ENCODE results near the gene NEK8.

NEK8 gene

GRCh38 chr17:28745786-28746411 is 17.3 kb downstream of the NEK8 start:
- peak overlapping the region; percentile 76 to 83 for H3K4me3 ChIP-seq (ENCODE audit: low read length in 2 of 2)
- H3K36me3 ChIP-seq (ENCODE audit: control insufficient read depth in 2 of 2, insufficient read depth in 2 of 2, low read length in 2 of 2), result peaks cover 25 to 33% of the 10 kb centered on the region in 2 donors
- H3K9ac ChIP-seq (ENCODE audit: low read depth in 1 of 2, low read length in 2 of 2), result peak overlapping the region; percentile 83 to 94
- no peaks in the 10 kb centered on the region for H3K9me3 ChIP-seq (ENCODE audit: control insufficient read depth in 2 of 2, low read length in 2 of 2)
- H3K4me1 ChIP-seq (ENCODE audit: control insufficient read depth in 2 of 2, insufficient read depth in 2 of 2, low read length in 2 of 2), result peaks cover 57 to 70% of the 10 kb centered on the region in 2 donors
- no peaks in the 10 kb centered on the region for H3K27me3 ChIP-seq (ENCODE audit: control insufficient read depth in 2 of 2, insufficient read depth in 2 of 2, low read length in 2 of 2)
- peak overlapping the region; percentile 97 to 98 for H3K27ac ChIP-seq (ENCODE audit: low read depth in 2 of 2, low read length in 2 of 2)

GRCh38 chr17:28746611-28747050 is 18.0 kb downstream of the NEK8 start:
- H3K27me3 ChIP-seq (ENCODE audit: control insufficient read depth in 2 of 2, insufficient read depth in 2 of 2, low read length in 2 of 2), result no peaks in the 10 kb centered on the region
- H3K9me3 ChIP-seq (ENCODE audit: control insufficient read depth in 2 of 2, low read length in 2 of 2), result no peaks in the 10 kb centered on the region
- H3K9ac ChIP-seq (ENCODE audit: low read depth in 1 of 2, low read length in 2 of 2), result peak overlapping the region; percentile 70 to 83
- peaks cover 51 to 65% of the 10 kb centered on the region in 2 donors for H3K4me1 ChIP-seq (ENCODE audit: control insufficient read depth in 2 of 2, insufficient read depth in 2 of 2, low read length in 2 of 2)
- peak overlapping the region; percentile 76 to 83 for H3K4me3 ChIP-seq (ENCODE audit: low read length in 2 of 2)
- H3K36me3 ChIP-seq (ENCODE audit: control insufficient read depth in 2 of 2, insufficient read depth in 2 of 2, low read length in 2 of 2), result peaks cover 27 to 34% of the 10 kb centered on the region in 2 donors
- peak overlapping the region; percentile 97 to 98 for H3K27ac ChIP-seq (ENCODE audit: low read depth in 2 of 2, low read length in 2 of 2)

- Histone ChIP-seq H3K27me3 (ENCODE audit: control insufficient read depth in 2 of 2, insufficient read depth in 2 of 2, low read length in 2 of 2) (no peaks in the 10 kb centered on the region), H3K27ac (ENCODE audit: low read depth in 2 of 2, low read length in 2 of 2) (peak overlapping the region; percentile 97 to 98), H3K36me3 (ENCODE audit: control insufficient read depth in 2 of 2, insufficient read depth in 2 of 2, low read length in 2 of 2) (peaks cover 27 to 35% of the 10 kb centered on the region in 2 donors), H3K9ac (ENCODE audit: low read depth in 1 of 2, low read length in 2 of 2) (peak overlapping the region; percentile 34 to 83), H3K4me3 (ENCODE audit: low read length in 2 of 2) (peak overlapping the region; percentile 76 to 83), H3K9me3 (ENCODE audit: control insufficient read depth in 2 of 2, low read length in 2 of 2) (no peaks in the 10 kb centered on the region), H3K4me1 (ENCODE audit: control insufficient read depth in 2 of 2, insufficient read depth in 2 of 2, low read length in 2 of 2) (peaks cover 47 to 59% of the 10 kb centered on the region in 2 donors)
Measured at GRCh38 chr17:28747051-28747691, 18.6 kb downstream of the NEK8 start.

- Histone ChIP-seq H3K9me3 (ENCODE audit: control insufficient read depth in 2 of 2, low read length in 2 of 2) (no peaks in the 10 kb centered on the region), H3K9ac (ENCODE audit: low read depth in 1 of 2, low read length in 2 of 2) (peak overlapping the region; percentile 24 to 83), H3K27ac (ENCODE audit: low read depth in 2 of 2, low read length in 2 of 2) (peak overlapping the region; percentile 97 to 98), H3K27me3 (ENCODE audit: control insufficient read depth in 2 of 2, insufficient read depth in 2 of 2, low read length in 2 of 2) (no peaks in the 10 kb centered on the region), H3K4me3 (ENCODE audit: low read length in 2 of 2) (peak overlapping the region; percentile 76 to 83), H3K36me3 (ENCODE audit: control insufficient read depth in 2 of 2, insufficient read depth in 2 of 2, low read length in 2 of 2) (peaks cover 27 to 40% of the 10 kb centered on the region in 2 donors), H3K4me1 (ENCODE audit: control insufficient read depth in 2 of 2, insufficient read depth in 2 of 2, low read length in 2 of 2) (peaks cover 39 to 52% of the 10 kb centered on the region in 2 donors)
Measured at GRCh38 chr17:28747801-28748750, 19.5 kb downstream of the NEK8 start.

GRCh38 chr17:28748852-28749515 is 20.4 kb downstream of the NEK8 start:
- H3K4me3 ChIP-seq (ENCODE audit: low read length in 2 of 2), result no peak overlapping the region
- peaks cover 34 to 48% of the 10 kb centered on the region in 2 donors for H3K4me1 ChIP-seq (ENCODE audit: control insufficient read depth in 2 of 2, insufficient read depth in 2 of 2, low read length in 2 of 2)
- H3K27me3 ChIP-seq (ENCODE audit: control insufficient read depth in 2 of 2, insufficient read depth in 2 of 2, low read length in 2 of 2), result no peaks in the 10 kb centered on the region
- peak overlapping the region in 1 of 2 donors; percentile 26 for H3K9ac ChIP-seq (ENCODE audit: low read depth in 1 of 2, low read length in 2 of 2)
- no peaks in the 10 kb centered on the region for H3K9me3 ChIP-seq (ENCODE audit: control insufficient read depth in 2 of 2, low read length in 2 of 2)
- H3K36me3 ChIP-seq (ENCODE audit: control insufficient read depth in 2 of 2, insufficient read depth in 2 of 2, low read length in 2 of 2), result peaks cover 27 to 40% of the 10 kb centered on the region in 2 donors
- H3K27ac ChIP-seq (ENCODE audit: low read depth in 2 of 2, low read length in 2 of 2), result peak overlapping the region in 1 of 2 donors; percentile 56

GRCh38 chr17:28749516-28750177 is 21.1 kb downstream of the NEK8 start:
- Histone ChIP-seq H3K36me3 (ENCODE audit: control insufficient read depth in 2 of 2, insufficient read depth in 2 of 2, low read length in 2 of 2) (peaks cover 27 to 40% of the 10 kb centered on the region in 2 donors), H3K9me3 (ENCODE audit: control insufficient read depth in 2 of 2, low read length in 2 of 2) (no peaks in the 10 kb centered on the region), H3K27ac (ENCODE audit: low read depth in 2 of 2, low read length in 2 of 2) (peak overlapping the region; percentile 54 to 56), H3K4me1 (ENCODE audit: control insufficient read depth in 2 of 2, insufficient read depth in 2 of 2, low read length in 2 of 2) (peaks cover 34 to 48% of the 10 kb centered on the region in 2 donors), H3K27me3 (ENCODE audit: control insufficient read depth in 2 of 2, insufficient read depth in 2 of 2, low read length in 2 of 2) (no peaks in the 10 kb centered on the region), H3K9ac (ENCODE audit: low read depth in 1 of 2, low read length in 2 of 2) (peak overlapping the region; percentile 26 to 52), H3K4me3 (ENCODE audit: low read length in 2 of 2) (no peak overlapping the region)

- Histone ChIP-seq H3K27ac (ENCODE audit: low read depth in 2 of 2, low read length in 2 of 2) (peak overlapping the region; percentile 54 to 56), H3K9ac (ENCODE audit: low read depth in 1 of 2, low read length in 2 of 2) (peak overlapping the region; percentile 15 to 52), H3K36me3 (ENCODE audit: control insufficient read depth in 2 of 2, insufficient read depth in 2 of 2, low read length in 2 of 2) (peaks cover 27 to 40% of the 10 kb centered on the region in 2 donors), H3K4me3 (ENCODE audit: low read length in 2 of 2) (no peak overlapping the region), H3K27me3 (ENCODE audit: control insufficient read depth in 2 of 2, insufficient read depth in 2 of 2, low read length in 2 of 2) (no peaks in the 10 kb centered on the region), H3K9me3 (ENCODE audit: control insufficient read depth in 2 of 2, low read length in 2 of 2) (no peaks in the 10 kb centered on the region), H3K4me1 (ENCODE audit: control insufficient read depth in 2 of 2, insufficient read depth in 2 of 2, low read length in 2 of 2) (peaks cover 34 to 41% of the 10 kb centered on the region in 2 donors)
Measured at GRCh38 chr17:28750178-28751047, 21.8 kb downstream of the NEK8 start.

GRCh38 chr17:28751600-28752366 is 23.2 kb downstream of the NEK8 start:
- Histone ChIP-seq H3K36me3 (ENCODE audit: control insufficient read depth in 2 of 2, insufficient read depth in 2 of 2, low read length in 2 of 2) (peaks cover 33 to 40% of the 10 kb centered on the region in 2 donors), H3K9me3 (ENCODE audit: control insufficient read depth in 2 of 2, low read length in 2 of 2) (no peaks in the 10 kb centered on the region), H3K9ac (ENCODE audit: low read depth in 1 of 2, low read length in 2 of 2) (no peak overlapping the region), H3K27ac (ENCODE audit: low read depth in 2 of 2, low read length in 2 of 2) (no peak overlapping the region), H3K4me1 (ENCODE audit: control insufficient read depth in 2 of 2, insufficient read depth in 2 of 2, low read length in 2 of 2) (peaks cover 21 to 28% of the 10 kb centered on the region in 2 donors), H3K4me3 (ENCODE audit: low read length in 2 of 2) (no peak overlapping the region), H3K27me3 (ENCODE audit: control insufficient read depth in 2 of 2, insufficient read depth in 2 of 2, low read length in 2 of 2) (no peaks in the 10 kb centered on the region)

Data from mucosa of rectum (tissue), 2 donors.